NCI-H1105 treated with DMSO at 0.1 percent for 48 hours (cell line): ENCODE measurements around the gene NRXN2.

Experiments used
- DNase-seq: peaks from one replicate; lab custom pipeline; 2025; lab: John Stamatoyannopoulos, UW

The NRXN2 gene

DNA sequence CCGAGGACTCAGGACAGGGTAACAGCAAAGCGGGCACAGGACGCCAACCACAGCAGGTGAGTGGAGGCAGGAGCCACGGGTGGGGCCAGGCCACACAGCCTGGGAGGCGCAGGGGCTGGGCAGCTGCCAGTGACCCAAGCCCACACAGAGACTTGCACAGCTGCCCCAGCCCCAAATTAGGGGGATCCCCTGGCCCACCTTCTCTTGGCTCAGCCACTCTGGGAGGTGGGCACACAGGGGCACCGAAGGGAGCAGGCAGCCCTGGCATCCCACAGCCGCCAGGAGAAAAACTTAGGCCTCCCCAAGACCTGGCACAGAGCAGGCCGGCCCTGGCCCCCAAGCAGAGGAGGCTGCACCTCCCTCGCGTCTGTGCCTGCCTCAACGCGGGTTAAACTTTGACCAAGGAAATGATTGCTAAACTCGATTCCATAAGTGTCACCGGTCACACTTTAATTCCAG, 132.2 kb downstream of the NRXN2 start, which contains the start of gene SLC22A12:
TSS of gene SLC22A12 (plus strand) at position 458 of the 459 bp plus-strand sequence. CDS start 337 bp downstream, outside the sequence.
- DNase-seq: no peak

DNA sequence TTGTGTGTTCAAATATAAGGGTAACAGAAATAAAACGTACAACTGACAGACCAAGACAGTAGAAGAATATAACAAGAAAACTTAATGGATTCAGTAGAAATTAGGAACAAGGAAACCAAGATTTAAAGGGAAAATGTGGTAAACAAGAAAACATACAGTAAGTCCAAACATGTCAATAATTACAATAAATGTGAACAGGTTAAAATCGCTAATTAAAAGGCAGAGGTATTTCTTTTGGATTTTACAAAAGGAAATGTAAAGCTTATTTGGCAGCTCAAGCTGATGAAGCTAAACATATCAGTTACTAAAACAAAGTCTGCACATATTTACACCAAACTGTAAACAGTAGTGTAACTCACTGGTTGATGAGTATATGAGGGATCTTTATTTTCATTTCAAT, 134.3 kb downstream of the NRXN2 start:
- no peak for DNase-seq

DNA sequence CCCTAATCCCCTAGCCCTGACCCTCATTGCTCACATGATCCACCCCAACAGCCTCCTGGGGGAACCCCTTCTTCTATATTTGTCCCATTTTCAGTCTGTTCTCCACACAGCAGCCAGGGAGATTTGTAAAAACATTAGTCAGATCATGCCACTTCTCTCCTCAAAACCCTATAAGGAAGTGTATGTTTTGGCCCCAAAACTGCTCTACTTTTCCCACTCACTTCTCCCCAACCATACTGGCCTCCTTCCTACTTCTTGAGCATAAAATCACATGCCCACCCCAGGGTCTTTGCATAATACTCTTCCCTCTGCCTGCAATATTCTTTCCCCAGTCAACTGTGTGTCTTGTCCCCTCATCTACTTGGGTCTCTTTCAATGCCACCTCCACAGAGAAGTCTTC, 136.6 kb downstream of the NRXN2 start:
- no peak for DNase-seq

- no peak for DNase-seq
Measured at GRCh38 chr11:64585150-64585549, 137.8 kb downstream of the NRXN2 start.

GRCh38 chr11:64583296-64584262, 139.4 kb downstream of the NRXN2 start:
- no peak for DNase-seq

DNA sequence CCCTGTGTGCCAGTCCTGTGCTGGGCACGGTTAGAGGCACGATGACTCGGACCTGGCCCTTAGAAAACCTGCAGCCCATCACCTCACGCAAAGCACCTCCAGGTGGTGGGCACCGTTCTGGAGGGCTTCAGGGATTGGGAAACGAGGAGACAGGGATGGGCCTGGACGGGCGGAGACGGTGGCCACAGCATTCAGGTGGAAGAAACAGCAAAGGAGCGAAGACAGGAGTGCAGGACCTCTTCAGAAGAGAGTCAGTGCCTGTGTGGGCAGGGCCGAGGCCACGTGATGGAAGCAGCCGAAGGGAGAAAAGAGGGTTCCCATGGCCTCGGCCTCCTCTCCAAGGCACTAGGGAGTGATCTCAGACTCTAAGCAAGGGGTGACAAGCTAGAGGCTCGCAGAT, 140.1 kb downstream of the NRXN2 start:
- DNase-seq: no peak

DNA sequence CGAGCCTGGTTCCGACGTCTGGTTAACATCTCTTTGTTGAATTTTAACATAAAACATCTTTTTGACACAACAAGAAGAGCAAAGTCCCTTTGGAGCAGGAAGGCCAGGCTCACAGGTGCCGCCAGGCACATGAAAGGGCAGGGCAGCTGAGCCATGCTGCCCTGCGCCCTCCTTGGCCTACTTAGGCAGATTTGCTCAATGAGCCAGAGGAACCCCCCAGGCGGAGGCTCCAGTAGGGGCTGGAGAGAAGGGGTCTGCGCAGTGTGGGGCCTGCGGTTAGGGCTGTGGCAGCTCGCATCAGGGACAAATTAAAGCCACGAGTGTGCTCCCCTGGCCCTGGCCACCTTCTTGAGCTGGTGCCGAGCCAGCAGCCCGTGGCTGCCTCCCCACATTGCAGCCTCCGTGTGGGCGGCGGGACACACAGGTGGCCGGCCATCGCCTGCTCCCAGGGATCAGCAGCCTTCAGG, 141.9 kb downstream of the NRXN2 start:
- DNase-seq: no peak

DNA sequence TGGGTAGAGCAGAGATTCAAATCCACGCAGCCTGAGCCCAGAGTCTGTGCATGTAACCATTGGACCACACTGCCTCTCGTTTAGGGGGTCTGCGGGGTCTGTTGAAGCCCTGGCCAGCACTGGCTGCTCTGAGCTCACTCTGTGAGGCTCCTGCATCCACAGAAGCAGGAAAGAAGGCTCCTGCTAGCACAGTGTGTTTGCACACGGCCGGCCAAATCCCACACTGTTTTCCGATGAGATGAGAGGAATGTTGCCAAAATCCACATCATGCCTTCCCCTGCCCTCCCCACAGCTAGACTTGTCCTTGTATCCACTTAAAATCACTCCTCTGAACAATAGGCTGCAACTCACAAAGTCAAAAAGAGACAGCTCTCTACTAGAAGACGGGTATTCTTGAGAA, 142.6 kb downstream of the NRXN2 start:
- DNase-seq: no peak

DNA sequence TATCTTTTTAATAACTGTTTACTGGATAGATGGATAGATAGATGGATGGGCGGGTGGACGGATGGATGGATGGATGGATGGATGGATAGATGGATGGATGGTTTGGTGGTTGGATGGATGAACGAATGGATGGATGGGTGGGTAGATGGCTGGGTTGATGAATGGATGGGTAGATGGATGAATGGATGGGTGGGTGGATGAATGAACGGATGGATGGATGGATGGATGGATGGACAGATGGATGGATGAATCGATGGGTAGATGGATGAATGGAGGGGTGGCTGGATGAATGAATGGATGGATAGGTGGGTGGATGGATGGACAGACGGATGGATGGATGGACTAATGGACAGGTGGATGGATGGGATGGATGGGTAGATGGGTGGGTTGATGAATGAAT, 145.8 kb downstream of the NRXN2 start:
- DNase-seq: no peak

GRCh38 chr11:64572143-64572542, 150.9 kb downstream of the NRXN2 start:
- DNase-seq: no peak

- DNase-seq: no peak
Measured at GRCh38 chr11:64571410-64572091, 151.4 kb downstream of the NRXN2 start.

- DNase-seq: no peak
Measured at GRCh38 chr11:64571050-64571409, 152.0 kb downstream of the NRXN2 start.

DNA sequence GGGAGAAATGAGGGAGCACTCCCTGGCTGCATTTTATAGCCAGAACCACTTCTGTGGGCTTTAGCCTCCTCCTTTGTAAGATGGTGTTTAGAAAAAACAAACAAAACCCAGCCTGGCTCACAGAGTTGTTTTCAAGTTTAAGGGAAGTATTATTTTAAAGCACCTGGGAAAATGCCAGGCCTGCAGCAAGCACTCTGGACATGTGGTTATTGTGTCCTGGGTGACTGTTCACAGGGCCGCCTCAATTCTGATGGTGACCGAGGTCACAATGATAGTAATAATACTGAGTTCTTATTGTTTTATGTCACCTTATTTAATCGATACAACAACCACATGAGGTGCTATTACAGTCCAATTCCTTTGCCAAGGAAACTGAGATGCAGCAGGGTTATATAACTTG, 152.7 kb downstream of the NRXN2 start:
- DNase-seq: no peak

- DNase-seq: no peak
Measured at GRCh38 chr11:64569300-64569970, 153.6 kb downstream of the NRXN2 start.

- DNase-seq: no peak
Measured at GRCh38 chr11:64568584-64569140, 154.3 kb downstream of the NRXN2 start.

- DNase-seq: no peak
Measured at GRCh38 chr11:64568041-64568571, 154.9 kb downstream of the NRXN2 start.

DNA sequence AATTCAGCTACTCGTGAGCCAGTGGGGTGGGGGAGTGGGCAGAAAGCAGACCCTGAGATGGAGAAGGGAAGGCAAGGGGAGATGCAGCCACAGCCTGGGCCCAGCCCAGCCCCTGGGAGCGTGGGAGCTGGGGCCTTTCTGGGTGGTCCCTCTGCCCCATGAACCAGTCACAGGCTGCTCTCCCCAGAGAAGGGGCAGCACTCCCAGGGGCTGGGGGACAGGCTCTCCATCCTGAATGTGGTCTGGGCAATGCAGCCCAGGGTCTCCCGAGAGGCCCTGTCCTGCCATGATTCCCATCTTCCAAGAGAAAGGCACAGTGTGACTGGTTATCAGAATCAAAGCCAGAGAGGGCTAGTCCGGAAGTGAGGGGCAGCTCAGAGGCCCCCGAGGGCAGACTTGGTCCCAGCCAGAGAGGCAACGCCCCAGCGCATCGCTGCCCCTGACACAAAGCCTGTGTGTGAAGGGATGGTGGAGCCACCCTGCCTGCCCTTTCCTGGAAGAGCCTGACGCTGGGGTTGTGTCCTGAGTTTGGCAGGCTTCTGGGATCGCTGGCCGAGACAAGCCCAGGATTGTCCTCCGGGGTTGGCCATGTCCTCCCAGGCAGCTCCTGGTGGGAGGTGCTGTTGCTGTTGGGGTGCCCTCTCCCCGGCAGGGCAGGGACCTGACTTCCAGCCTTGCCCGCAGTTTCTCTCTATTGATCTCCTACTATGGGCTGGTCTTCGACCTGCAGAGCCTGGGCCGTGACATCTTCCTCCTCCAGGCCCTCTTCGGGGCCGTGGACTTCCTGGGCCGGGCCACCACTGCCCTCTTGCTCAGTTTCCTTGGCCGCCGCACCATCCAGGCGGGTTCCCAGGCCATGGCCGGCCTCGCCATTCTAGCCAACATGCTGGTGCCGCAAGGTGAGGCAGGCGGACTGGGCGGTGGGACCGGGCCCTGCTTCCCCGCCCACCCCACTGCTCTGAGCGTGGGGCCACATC, 155.8 kb downstream of the NRXN2 start:
- no peak for DNase-seq

DNA sequence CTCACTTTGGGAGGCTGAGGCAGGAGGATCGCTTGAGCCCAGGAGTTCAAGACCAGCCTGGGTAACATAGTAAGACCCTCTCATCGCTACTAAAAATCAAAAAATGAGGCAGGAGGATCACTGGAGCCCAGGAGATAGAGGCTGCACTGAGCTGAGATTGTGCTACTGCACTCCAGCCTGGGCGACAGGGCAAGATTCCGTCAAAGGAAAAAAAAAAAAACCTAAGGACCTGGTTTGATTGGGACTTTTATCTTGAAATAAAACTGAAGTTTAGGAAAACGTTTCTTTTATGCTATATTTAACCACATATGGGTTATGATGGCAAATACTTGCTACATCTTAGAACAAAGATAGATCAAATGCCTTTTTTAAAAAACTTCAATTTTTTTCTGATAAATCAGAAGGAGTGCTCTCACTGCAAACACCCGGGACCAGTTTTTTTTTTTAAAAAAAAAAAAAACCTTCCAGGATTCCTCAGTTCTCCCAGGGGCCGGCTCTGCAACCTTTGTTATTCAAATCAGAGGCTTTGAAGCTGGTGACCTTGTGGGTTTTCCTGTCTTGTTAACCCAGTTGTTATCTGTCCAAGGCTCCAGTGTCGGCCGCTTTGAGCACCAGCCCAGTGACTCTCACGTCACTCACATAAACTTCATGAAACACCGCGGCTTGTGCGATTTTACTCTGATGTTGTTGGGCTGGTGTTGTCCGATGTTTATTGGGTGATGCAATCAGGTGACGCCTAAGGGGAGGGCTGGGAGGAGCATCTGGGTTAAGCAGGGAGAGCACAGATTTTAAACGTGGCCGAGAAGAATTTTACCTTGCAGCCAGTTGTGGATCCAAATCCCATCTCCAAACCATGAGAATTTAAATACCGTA, 156.7 kb downstream of the NRXN2 start:
- DNase-seq: peak; percentile 73
